K562 (cell line): ENCODE measurements around the gene AIF1.
"Not testable (repeated sequence)": the region's sequence is repeated elsewhere in the genome, so short reads cannot be mapped to it uniquely, and the experiment has no call there.

Experiments
- CTCF ChIP-seq, 3 experiments: IDR thresholded peaks in 2 of 3; conservative IDR thresholded peaks in 1 of 3; 2 replicates each; pipeline ENCODE4 v1.5.1; 2011 to 2012; ENCODE audit warnings: low read length in 3 of 3, mild to moderate bottlenecking in 3 of 3, control low read depth in 2 of 3, improper control_type of control experiment in 1 of 3, inconsistent platforms in 1 of 3, low read depth in 1 of 3, mixed read lengths in 1 of 3, moderate library complexity in 1 of 3; ENCODE audit not compliant: insufficient read depth in 2 of 3
- EP300 ChIP-seq: IDR thresholded peaks from 2 replicates; pipeline ENCODE4 v1.6.1; 2012; ENCODE audit warnings: low read length, improper control_type of control experiment
- HDAC2 ChIP-seq: fragments of 450-650 bp; IDR thresholded peaks from 2 replicates; pipeline ENCODE4 v1.6.1; 2016; ENCODE audit warnings: mild to moderate bottlenecking
- JUND ChIP-seq, 2 experiments: IDR thresholded peaks; 2 replicates in 1 of 2; 3 replicates in 1 of 2; pipeline ENCODE4 v1.6.1; 2011; ENCODE audit warnings: borderline replicate concordance in 2 of 2, low read depth in 2 of 2, low read length in 2 of 2, improper control_type of control experiment in 1 of 2, missing biosample characterization in 1 of 2, missing genetic modification characterization in 1 of 2, missing genetic modification reagents in 1 of 2
- ZNF347 ChIP-seq: fragments of 450-650 bp; formaldehyde crosslinking; IDR thresholded peaks from 2 replicates; pipeline ENCODE4 v1.4.0; 2020; ENCODE audit warnings: low read depth, mild to moderate bottlenecking, moderate library complexity

GRCh38 chr6:31590691-31591090, 24.3 kb upstream of the AIF1 start:
- TF ChIP-seq EP300; HDAC2; CTCF (IDR thresholded peaks at IDR 0.05 in 2 of 3, conservative IDR thresholded peaks at IDR 0.05 in 1 of 3; ENCODE audit: insufficient read depth in 2 of 3, low read depth in 1 of 3, low read length in 3 of 3); JUND (IDR thresholded peaks at IDR 0.05; ENCODE audit: borderline replicate concordance, low read depth, low read length); JUND (tag; IDR thresholded peaks at IDR 0.05; ENCODE audit: borderline replicate concordance, low read depth, low read length); ZNF347 (CRISPR knock-in tag): not testable (repeated sequence)
